Ascending aorta (tissue), 2 donors: Measurements from ENCODE around the gene FNIP2. TPM values are rescaled to one million over a fixed set of nuclear protein-coding genes. Genes with fewer than 3 reads are reported as not detected.

ENCODE experiments used
- DNase-seq, 2 donors: peaks; one replicate each; pipeline ENCODE4 v3.0.0-alpha.2; 2019; ENCODE audit warnings: low spot score in 2 of 2
- H3K27ac ChIP-seq, 2 donors: fragments of 200-600 bp; sonication (generic); one replicate each; pipeline ENCODE4 v1.5.1; 2016 to 2017; ENCODE audit warnings: mild to moderate bottlenecking in 1 of 2
- H3K27me3 ChIP-seq: fragments of 200-600 bp; sonication (generic); one replicate; pipeline ENCODE4 v1.5.1; 2017
- H3K36me3 ChIP-seq, 2 donors: fragments of 200-600 bp; sonication (generic); one replicate each; pipeline ENCODE4 v1.5.1; 2016
- H3K4me1 ChIP-seq, 2 donors: fragments of 200-600 bp; sonication (generic); one replicate each; pipeline ENCODE4 v1.5.1; 2016 to 2017; ENCODE audit warnings: mild to moderate bottlenecking in 1 of 2
- H3K4me3 ChIP-seq, 2 donors: fragments of 200-600 bp; sonication (generic); one replicate each; pipeline ENCODE4 v1.5.1; 2016 to 2017; ENCODE audit warnings: mild to moderate bottlenecking in 1 of 2
- H3K9me3 ChIP-seq, 2 donors: fragments of 200-600 bp; sonication (generic); one replicate each; pipeline ENCODE4 v1.5.1; 2016
- CTCF ChIP-seq, 3 experiments: fragments of 200-600 bp in 2 of 3; fragments of 450-650 bp in 1 of 3; sonication (generic) in 2 of 3; IDR thresholded peaks; one replicate each; pipeline ENCODE4 v1.5.1; 2016 to 2019; ENCODE audit warnings: antibody characterized with exemption in 3 of 3, mild to moderate bottlenecking in 1 of 3, moderate library complexity in 1 of 3
- intact Hi-C: fragments of 100-400 bp; cut with DNase I; formaldehyde crosslinking; loops from one replicate; pipeline ENCODE4 v1.15.1; 2023
- total RNA-seq: library from RNA; depleted of rRNA; stranded (reverse); fragments of >200 nt; gene quantifications from one replicate; pipeline ENCODE4 v1.1.0, GENCODE V29; 2016

FNIP2 gene
- total RNA-seq, 1 donor from 2014 or later = 44.1 TPM

- intact Hi-C loops = loop anchor here (1.0 to 5.0 kb wide), 2 partner anchors 79 to 121 kb away; no protein-coding TSS in a partner anchor
- peak overlapping the region in 1 of 2 donors; percentile 20 for H3K27ac ChIP-seq
- peaks cover 16 to 21% of the 10 kb centered on the region in 2 donors for H3K36me3 ChIP-seq
- H3K27me3 ChIP-seq = no peaks in the 10 kb centered on the region
- TF ChIP-seq CTCF (IDR thresholded peaks at IDR 0.05) = peak; percentile 55 to 72 (median 57)
- DNase-seq = no peak
- no peak overlapping the region for H3K4me3 ChIP-seq
- peaks cover 0 to 4% of the 10 kb centered on the region in 2 donors for H3K4me1 ChIP-seq
- H3K9me3 ChIP-seq = no peaks in the 10 kb centered on the region
Measured at GRCh38 chr4:158850800-158851644, 82.2 kb downstream of the FNIP2 start.

- peaks cover 0 to 10% of the 10 kb centered on the region in 2 donors for H3K36me3 ChIP-seq
- H3K4me3 ChIP-seq = no peak overlapping the region
- DNase-seq = no peak
- intact Hi-C loops = loop anchor here (5.0 kb wide), 1 partner anchor 82 kb away; no protein-coding TSS in a partner anchor
- H3K9me3 ChIP-seq = no peaks in the 10 kb centered on the region
- H3K27ac ChIP-seq = no peak overlapping the region
- H3K27me3 ChIP-seq = no peaks in the 10 kb centered on the region
- TF ChIP-seq CTCF (IDR thresholded peaks at IDR 0.05) = no peak
- H3K4me1 ChIP-seq = peaks cover 0 to 4% of the 10 kb centered on the region in 2 donors
Measured at GRCh38 chr4:158854236-158854635, 85.4 kb downstream of the FNIP2 start.

GRCh38 chr4:158856852-158857251, 88.0 kb downstream of the FNIP2 start:
- H3K27me3 ChIP-seq = no peaks in the 10 kb centered on the region
- no peak for DNase-seq
- TF ChIP-seq CTCF (IDR thresholded peaks at IDR 0.05) = peak; percentile 39 to 56 (median 46)
- peaks cover 26 to 30% of the 10 kb centered on the region in 2 donors for H3K36me3 ChIP-seq
- no peaks in the 10 kb centered on the region for H3K4me1 ChIP-seq
- no peaks in the 10 kb centered on the region for H3K9me3 ChIP-seq
- H3K27ac ChIP-seq = no peak overlapping the region
- intact Hi-C loops = loop anchor here (1.0 to 5.0 kb wide), 2 partner anchors 318 to 590 kb away; no protein-coding TSS in a partner anchor
- H3K4me3 ChIP-seq = no peak overlapping the region

GRCh38 chr4:158857951-158858350, 89.1 kb downstream of the FNIP2 start:
- Histone ChIP-seq H3K4me3 (no peak overlapping the region), H3K27me3 (no peaks in the 10 kb centered on the region), H3K36me3 (peaks cover 37 to 40% of the 10 kb centered on the region in 2 donors), H3K4me1 (no peaks in the 10 kb centered on the region), H3K27ac (no peak overlapping the region), H3K9me3 (no peaks in the 10 kb centered on the region)
- no peak for DNase-seq
- TF ChIP-seq CTCF (IDR thresholded peaks at IDR 0.05) = no peak
- intact Hi-C loops = loop anchor here (1.0 to 5.0 kb wide), 3 partner anchors 317 to 589 kb away; no protein-coding TSS in a partner anchor

- Histone ChIP-seq H3K4me3 (no peak overlapping the region), H3K4me1 (no peaks in the 10 kb centered on the region), H3K27me3 (no peaks in the 10 kb centered on the region), H3K27ac (no peak overlapping the region), H3K9me3 (no peaks in the 10 kb centered on the region), H3K36me3 (peaks cover 43 to 46% of the 10 kb centered on the region in 2 donors)
- intact Hi-C loops = loop anchor here (1.0 to 5.0 kb wide), 2 partner anchors 345 to 589 kb away; no protein-coding TSS in a partner anchor
- TF ChIP-seq CTCF (IDR thresholded peaks at IDR 0.05) = no peak
- no peak for DNase-seq
Measured at GRCh38 chr4:158858410-158859199, 89.8 kb downstream of the FNIP2 start.
